WERI-Rb-1 (cell line): ENCODE results near the gene TSPAN14.

Source experiments
- DNase-seq: peaks from one replicate; pipeline ENCODE4 v3.0.0-alpha.2; 2020
- H3K27ac ChIP-seq: fragments of 250-450 bp; sonication (Bioruptor Pico); 2 replicates; pipeline ENCODE4 v1.5.1; 2020; ENCODE audit warnings: mild to moderate bottlenecking, moderate library complexity
- H3K27me3 ChIP-seq: fragments of 250-450 bp; sonication (Bioruptor Pico); 2 replicates; pipeline ENCODE4 v1.5.1; 2021; ENCODE audit warnings: mild to moderate bottlenecking, low read depth, moderate library complexity; ENCODE audit not compliant: insufficient read depth, severe bottlenecking
- H3K36me3 ChIP-seq: fragments of 250-450 bp; sonication (Bioruptor Pico); 2 replicates; pipeline ENCODE4 v1.5.1; 2020; ENCODE audit warnings: mild to moderate bottlenecking, moderate library complexity
- H3K4me3 ChIP-seq: 2 replicates; pipeline ENCODE4 v1.5.1; 2011; ENCODE audit warnings: low read depth, mild to moderate bottlenecking, control low read depth, low read length
- H3K9me3 ChIP-seq: fragments of 250-450 bp; sonication (Bioruptor Pico); 2 replicates; pipeline ENCODE4 v1.5.1; 2021; ENCODE audit warnings: mild to moderate bottlenecking, moderate library complexity; ENCODE audit not compliant: severe bottlenecking
- TF ChIP-seq, protein P1 (sequence below): IDR thresholded peaks from 2 replicates; pipeline ENCODE4 v1.5.1; 2011; ENCODE audit warnings: low read depth, mild to moderate bottlenecking, control low read depth, inconsistent platforms, low read length

TSPAN14 gene

GRCh38 chr10:80471001-80471400 lies 16.9 kb downstream of the TSPAN14 start:
- Histone ChIP-seq H3K4me3 (no peak overlapping the region), H3K9me3 (no peaks in the 10 kb centered on the region), H3K27me3 (no peaks in the 10 kb centered on the region), H3K27ac (no peak overlapping the region), H3K36me3 (peaks cover 27% of the 10 kb centered on the region)
- no peak for DNase-seq
- TF ChIP-seq, protein P1, sequence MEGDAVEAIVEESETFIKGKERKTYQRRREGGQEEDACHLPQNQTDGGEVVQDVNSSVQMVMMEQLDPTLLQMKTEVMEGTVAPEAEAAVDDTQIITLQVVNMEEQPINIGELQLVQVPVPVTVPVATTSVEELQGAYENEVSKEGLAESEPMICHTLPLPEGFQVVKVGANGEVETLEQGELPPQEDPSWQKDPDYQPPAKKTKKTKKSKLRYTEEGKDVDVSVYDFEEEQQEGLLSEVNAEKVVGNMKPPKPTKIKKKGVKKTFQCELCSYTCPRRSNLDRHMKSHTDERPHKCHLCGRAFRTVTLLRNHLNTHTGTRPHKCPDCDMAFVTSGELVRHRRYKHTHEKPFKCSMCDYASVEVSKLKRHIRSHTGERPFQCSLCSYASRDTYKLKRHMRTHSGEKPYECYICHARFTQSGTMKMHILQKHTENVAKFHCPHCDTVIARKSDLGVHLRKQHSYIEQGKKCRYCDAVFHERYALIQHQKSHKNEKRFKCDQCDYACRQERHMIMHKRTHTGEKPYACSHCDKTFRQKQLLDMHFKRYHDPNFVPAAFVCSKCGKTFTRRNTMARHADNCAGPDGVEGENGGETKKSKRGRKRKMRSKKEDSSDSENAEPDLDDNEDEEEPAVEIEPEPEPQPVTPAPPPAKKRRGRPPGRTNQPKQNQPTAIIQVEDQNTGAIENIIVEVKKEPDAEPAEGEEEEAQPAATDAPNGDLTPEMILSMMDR, result no peak

- Histone ChIP-seq H3K27me3 (no peaks in the 10 kb centered on the region), H3K4me3 (no peak overlapping the region), H3K9me3 (no peaks in the 10 kb centered on the region), H3K27ac (no peak overlapping the region), H3K36me3 (peaks cover 27% of the 10 kb centered on the region)
- TF ChIP-seq, protein P1, result no peak
- DNase-seq, result no peak
Measured at GRCh38 chr10:80471715-80472233, 17.7 kb downstream of the TSPAN14 start.

GRCh38 chr10:80472234-80473095 lies 18.4 kb downstream of the TSPAN14 start:
- Histone ChIP-seq H3K27me3 (no peaks in the 10 kb centered on the region), H3K27ac (no peak overlapping the region), H3K36me3 (peaks cover 27% of the 10 kb centered on the region), H3K4me3 (no peak overlapping the region), H3K9me3 (no peaks in the 10 kb centered on the region)
- TF ChIP-seq, protein P1, result no peak
- DNase-seq, result no peak

- Histone ChIP-seq H3K27me3 (no peaks in the 10 kb centered on the region), H3K9me3 (no peaks in the 10 kb centered on the region), H3K27ac (no peak overlapping the region), H3K4me3 (no peak overlapping the region), H3K36me3 (peaks cover 31% of the 10 kb centered on the region)
- DNase-seq, result no peak
- TF ChIP-seq, protein P1, result no peak
Measured at GRCh38 chr10:80473096-80473657, 19.1 kb downstream of the TSPAN14 start.

DNA sequence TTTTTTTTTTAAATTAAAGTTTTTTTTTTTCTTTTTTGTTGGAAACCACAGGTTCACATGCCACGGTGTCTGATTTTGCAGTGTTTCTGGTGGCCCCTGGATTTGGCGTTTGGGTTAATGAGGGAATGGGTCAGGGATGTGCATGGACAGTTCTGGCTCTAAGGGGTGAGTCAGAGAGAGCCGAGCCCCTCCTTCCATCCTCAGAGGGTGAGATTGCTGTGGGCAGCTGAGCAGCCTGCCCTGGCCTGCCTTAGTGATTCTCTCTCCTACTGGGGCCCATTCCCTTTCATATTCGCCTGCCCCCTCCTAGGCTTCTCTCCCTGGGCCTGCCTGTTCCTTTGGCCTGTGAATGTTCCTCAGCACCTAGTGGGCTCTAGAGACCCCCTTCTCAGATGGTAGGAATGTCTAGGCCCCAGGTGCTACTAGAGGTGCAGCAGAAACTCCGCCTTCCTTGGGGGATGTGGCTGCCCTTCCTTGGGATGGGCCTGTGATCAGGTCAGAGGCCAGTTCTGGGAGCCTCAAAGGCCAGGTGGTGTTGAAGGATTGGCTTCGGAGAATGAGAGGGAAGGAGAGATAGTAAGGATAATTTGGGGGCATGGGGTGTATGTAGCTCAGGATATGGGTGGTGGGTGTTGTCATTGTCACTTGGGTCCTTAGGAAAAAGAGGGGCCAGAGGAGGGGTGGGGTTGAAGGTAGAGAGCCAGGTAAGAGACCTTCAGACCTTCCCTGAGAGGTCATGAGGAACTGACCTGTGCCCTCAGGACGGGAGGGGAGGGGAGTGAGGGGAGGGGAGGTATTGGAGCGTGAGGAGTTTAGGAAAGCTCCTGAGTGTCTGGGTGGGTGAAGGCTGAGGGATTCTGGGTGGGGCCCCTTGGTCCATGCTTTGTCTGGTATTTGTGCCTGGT lies 19.8 kb downstream of the TSPAN14 start:
- no peak overlapping the region for H3K27ac ChIP-seq
- no peak overlapping the region for H3K4me3 ChIP-seq
- H3K36me3 ChIP-seq, result peaks cover 31% of the 10 kb centered on the region
- H3K9me3 ChIP-seq, result no peaks in the 10 kb centered on the region
- no peak for DNase-seq
- TF ChIP-seq, protein P1, result no peak
- H3K27me3 ChIP-seq, result no peaks in the 10 kb centered on the region
